ENCODE measurements around the gene STRBP.

The STRBP gene

DNA sequence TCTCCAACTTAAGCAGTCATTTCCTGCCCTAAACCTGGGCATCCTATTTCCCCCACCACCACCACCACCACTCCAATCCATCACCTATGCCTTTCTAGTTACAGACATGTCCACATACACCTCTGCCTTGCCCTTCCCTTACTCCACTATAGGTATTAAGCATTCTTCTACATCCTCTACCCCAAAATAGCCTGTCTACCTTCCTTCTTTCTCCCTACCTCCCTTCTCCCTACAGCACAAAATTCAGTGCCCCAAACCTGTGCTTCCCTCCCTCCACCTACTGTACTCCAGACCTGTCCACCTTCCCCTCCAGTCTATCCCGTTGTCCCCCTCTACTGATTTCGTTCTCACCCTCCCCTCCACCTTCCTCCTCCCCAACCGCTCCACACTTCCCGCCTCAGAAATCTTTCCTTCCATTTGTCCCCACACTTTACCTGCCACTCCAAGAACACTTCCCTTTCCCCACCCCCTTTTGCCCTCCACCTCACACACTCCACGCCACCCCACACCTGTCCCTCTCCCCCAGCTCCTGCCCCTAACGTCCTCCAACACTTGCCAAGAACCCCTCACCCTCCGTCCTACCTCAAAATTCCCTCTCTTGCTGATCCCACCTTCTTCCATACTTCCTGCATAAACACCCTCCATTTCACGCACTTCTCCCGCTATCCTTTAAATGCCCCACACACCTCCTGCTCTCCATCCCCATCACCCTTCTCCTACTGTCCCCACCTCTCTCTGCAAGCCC, 1.6 kb downstream of the STRBP start:
- TF ChIP-seq, protein P1, sequence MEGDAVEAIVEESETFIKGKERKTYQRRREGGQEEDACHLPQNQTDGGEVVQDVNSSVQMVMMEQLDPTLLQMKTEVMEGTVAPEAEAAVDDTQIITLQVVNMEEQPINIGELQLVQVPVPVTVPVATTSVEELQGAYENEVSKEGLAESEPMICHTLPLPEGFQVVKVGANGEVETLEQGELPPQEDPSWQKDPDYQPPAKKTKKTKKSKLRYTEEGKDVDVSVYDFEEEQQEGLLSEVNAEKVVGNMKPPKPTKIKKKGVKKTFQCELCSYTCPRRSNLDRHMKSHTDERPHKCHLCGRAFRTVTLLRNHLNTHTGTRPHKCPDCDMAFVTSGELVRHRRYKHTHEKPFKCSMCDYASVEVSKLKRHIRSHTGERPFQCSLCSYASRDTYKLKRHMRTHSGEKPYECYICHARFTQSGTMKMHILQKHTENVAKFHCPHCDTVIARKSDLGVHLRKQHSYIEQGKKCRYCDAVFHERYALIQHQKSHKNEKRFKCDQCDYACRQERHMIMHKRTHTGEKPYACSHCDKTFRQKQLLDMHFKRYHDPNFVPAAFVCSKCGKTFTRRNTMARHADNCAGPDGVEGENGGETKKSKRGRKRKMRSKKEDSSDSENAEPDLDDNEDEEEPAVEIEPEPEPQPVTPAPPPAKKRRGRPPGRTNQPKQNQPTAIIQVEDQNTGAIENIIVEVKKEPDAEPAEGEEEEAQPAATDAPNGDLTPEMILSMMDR (IDR thresholded peaks at IDR 0.05; ENCODE audit: insufficient read depth, low read length, missing control alignments) = no peak
- CTCF ChIA-PET = no interaction called here
- H3K4me3 ChIP-seq (ENCODE audit: low read depth, low read length) = no peak overlapping the region
- DNase-seq (ENCODE audit: low read depth, low spot score) = no peak
- POLR2A ChIA-PET = no interaction called here

GRCh38 chr9:123265833-123266232, 2.6 kb downstream of the STRBP start:
- ChIA-PET CTCF (no interaction called here), POLR2A (no interaction called here)
- TF ChIP-seq, protein P1 (IDR thresholded peaks at IDR 0.05; ENCODE audit: insufficient read depth, low read length, missing control alignments) = no peak
- DNase-seq (ENCODE audit: low read depth, low spot score) = no peak
- H3K4me3 ChIP-seq (ENCODE audit: low read depth, low read length) = no peak overlapping the region

GRCh38 chr9:123263227-123263626, 5.2 kb downstream of the STRBP start:
- H3K4me3 ChIP-seq (ENCODE audit: low read depth, low read length) = no peak overlapping the region
- CTCF ChIA-PET = no interaction called here
- DNase-seq (ENCODE audit: low read depth, low spot score) = no peak
- TF ChIP-seq, protein P1 (IDR thresholded peaks at IDR 0.05; ENCODE audit: insufficient read depth, low read length, missing control alignments) = no peak
- POLR2A ChIA-PET = no interaction called here

GRCh38 chr9:123262338-123262737, 6.0 kb downstream of the STRBP start:
- no peak for DNase-seq (ENCODE audit: low read depth, low spot score)
- no peak overlapping the region for H3K4me3 ChIP-seq (ENCODE audit: low read depth, low read length)
- CTCF ChIA-PET = no interaction called here
- TF ChIP-seq, protein P1 (IDR thresholded peaks at IDR 0.05; ENCODE audit: insufficient read depth, low read length, missing control alignments) = no peak
- POLR2A ChIA-PET = no interaction called here

DNA sequence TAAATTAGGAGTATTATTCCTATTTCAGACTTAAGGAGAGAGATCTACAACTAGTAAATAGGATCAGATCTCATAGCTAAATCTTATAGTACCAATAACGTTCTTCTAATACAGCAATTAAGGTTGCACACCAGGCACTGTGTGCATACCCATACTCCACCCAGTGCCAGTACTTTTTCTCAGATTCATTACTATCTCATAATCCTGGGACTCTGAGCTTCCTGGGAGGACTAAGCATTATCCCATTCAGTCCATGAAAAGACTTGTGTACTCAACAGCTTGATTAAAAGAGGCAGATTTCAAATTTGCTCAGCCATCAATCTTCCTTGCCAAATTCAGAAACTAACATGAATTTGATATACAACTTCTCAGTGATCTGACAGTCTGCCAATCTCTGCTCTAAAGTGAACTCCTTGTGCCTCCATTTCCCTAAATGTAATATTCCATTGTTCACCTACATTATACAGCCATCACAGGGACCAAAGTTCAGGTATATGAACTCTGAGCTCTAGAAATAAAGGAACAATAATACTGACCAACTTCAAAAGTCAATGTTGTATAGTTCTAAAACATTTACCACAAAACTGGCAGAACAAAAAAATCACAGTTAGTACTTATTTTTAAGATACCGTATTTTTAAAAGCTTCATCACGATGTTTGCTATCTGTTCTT, 7.2 kb downstream of the STRBP start:
- ChIA-PET POLR2A (interaction anchor here (0.6 kb wide), 1 partner anchor 9 kb away, joined by 3 read pairs; no protein-coding TSS in a partner anchor), CTCF (interaction anchor here (1.5 kb wide), 1 partner anchor 10 kb away, joined by 3 read pairs; no protein-coding TSS in a partner anchor)

DNA sequence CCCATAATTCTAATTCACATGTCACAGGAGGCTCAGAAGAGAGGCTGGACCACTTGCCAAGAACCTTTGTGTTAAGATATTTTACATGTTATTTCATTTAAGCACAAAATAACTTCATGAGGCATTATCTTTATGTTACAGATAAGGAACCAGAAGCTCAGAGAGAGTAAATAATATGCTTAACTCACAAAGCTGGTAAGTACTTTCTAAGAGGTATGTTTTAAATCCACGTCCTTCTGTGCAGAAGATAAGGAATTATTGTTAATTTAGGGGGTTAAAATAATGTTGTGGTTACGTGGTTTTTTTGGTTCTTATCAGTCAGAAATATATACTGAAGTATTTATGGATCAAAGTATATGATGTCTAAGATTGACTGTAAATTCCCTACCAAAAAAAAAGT, 8.0 kb downstream of the STRBP start:
- TF ChIP-seq, protein P1 (IDR thresholded peaks at IDR 0.05; ENCODE audit: insufficient read depth, low read length, missing control alignments) = no peak
- POLR2A ChIA-PET = no interaction called here
- no peak overlapping the region for H3K4me3 ChIP-seq (ENCODE audit: low read depth, low read length)
- DNase-seq (ENCODE audit: low read depth, low spot score) = no peak
- CTCF ChIA-PET = interaction anchor here (1.5 to 1.6 kb wide), 2 partner anchors 9 to 90 kb away, joined by 3 read pairs; no protein-coding TSS in a partner anchor

More for the DNA sequence above, 7.2 kb downstream of the STRBP start:
- H3K4me3 ChIP-seq (ENCODE audit: low read depth, low read length) = no peak overlapping the region
- DNase-seq (ENCODE audit: low read depth, low spot score) = no peak
- TF ChIP-seq, protein P1 (IDR thresholded peaks at IDR 0.05; ENCODE audit: insufficient read depth, low read length, missing control alignments) = no peak

All from AG04449 (cell line).